PC-9 (cell line): Measurements from ENCODE around the gene ETS2. TPM values are rescaled to one million over a fixed set of nuclear protein-coding genes. Genes with fewer than 3 reads are reported as not detected.

Experiments used
- BruUV-seq: library from RNA; stranded (reverse); fragments of 400-500 nt; replicated peaks from 2 replicates; lab custom pipeline; 2021; lab: Mats Ljungman, UMichigan
- CTCF ChIA-PET: fragments of 300-600 bp; sonication (Branson Sonifier 250); formaldehyde crosslinking; loops from one replicate; lab custom pipeline; 2022; ENCODE audit warnings: antibody characterized with exemption; lab: Charles Lee
- POLR2A ChIA-PET: fragments of 300-600 bp; sonication (Branson Sonifier 250); formaldehyde crosslinking; loops from one replicate; lab custom pipeline; 2022; ENCODE audit warnings: antibody characterized with exemption; ENCODE audit not compliant: unreplicated experiment; lab: Charles Lee
- DNase-seq, 2 experiments: peaks; one replicate each; pipeline versions ENCODE4 v3.0.0 to v3.0.0-alpha.2; 2015 to 2022; ENCODE audit warnings: mixed read lengths in 1 of 2
- H2AFZ ChIP-seq: fragments of 200-600 bp; sonication (generic); 2 replicates; pipeline ENCODE4 v1.8.1; 2017; ENCODE audit warnings: antibody characterized with exemption
- H3F3A ChIP-seq: fragments of 200-600 bp; sonication (generic); 2 replicates; pipeline ENCODE4 v1.8.1; 2017; ENCODE audit warnings: antibody characterized with exemption, mild to moderate bottlenecking, low read depth; ENCODE audit not compliant: insufficient read depth
- H3K27ac ChIP-seq: fragments of 200-600 bp; sonication (generic); 2 replicates; pipeline ENCODE4 v1.6.1; 2016; ENCODE audit warnings: mixed run types
- H3K27me3 ChIP-seq: fragments of 200-600 bp; sonication (generic); 2 replicates; pipeline ENCODE4 v1.6.1; 2016; ENCODE audit warnings: low read depth, mixed run types; ENCODE audit not compliant: insufficient read depth
- H3K36me3 ChIP-seq: fragments of 200-600 bp; sonication (generic); 2 replicates; pipeline ENCODE4 v1.6.1; 2016; ENCODE audit warnings: low read depth, mixed run types
- H3K4me1 ChIP-seq: fragments of 200-600 bp; sonication (generic); replicated peaks from 2 replicates; pipeline ENCODE4 v1.6.1; 2016; ENCODE audit warnings: mixed run types; ENCODE audit not compliant: insufficient read depth
- H3K4me2 ChIP-seq: fragments of 200-600 bp; sonication (generic); 2 replicates; pipeline ENCODE4 v1.6.1; 2017; ENCODE audit warnings: mixed run types
- H3K4me3 ChIP-seq: fragments of 200-600 bp; sonication (generic); 2 replicates; pipeline ENCODE4 v1.6.1; 2016; ENCODE audit warnings: mixed run types
- H3K79me2 ChIP-seq: fragments of 200-600 bp; sonication (generic); 2 replicates; pipeline ENCODE4 v1.6.1; 2017; ENCODE audit warnings: low read depth, mixed run types
- H3K9me2 ChIP-seq: fragments of 200-600 bp; sonication (generic); 2 replicates; pipeline ENCODE4 v1.8.1; 2017; ENCODE audit warnings: mild to moderate bottlenecking; ENCODE audit not compliant: insufficient read depth
- H3K9me3 ChIP-seq: fragments of 200-600 bp; sonication (generic); 2 replicates; pipeline ENCODE4 v1.8.1; 2016; ENCODE audit warnings: low read depth; ENCODE audit not compliant: insufficient read depth
- H4K20me1 ChIP-seq: fragments of 200-600 bp; sonication (generic); 2 replicates; pipeline ENCODE4 v1.8.1; 2017; ENCODE audit not compliant: insufficient read depth
- CTCF ChIP-seq: fragments of 200-600 bp; sonication (generic); conservative IDR thresholded peaks from 2 replicates; pipeline ENCODE4 v1.6.1; 2017; ENCODE audit warnings: mixed run types, antibody characterized with exemption, mild to moderate bottlenecking, moderate library complexity
- EZH2 ChIP-seq: fragments of 200-600 bp; sonication (generic); IDR thresholded peaks from 2 replicates; pipeline ENCODE4 v1.8.0; 2017; ENCODE audit warnings: antibody characterized with exemption, low read depth
- intact Hi-C: fragments of 100-400 bp; cut with micrococcal nuclease; formaldehyde crosslinking; loops from one replicate; pipeline ENCODE4 v1.10.0; 2022; ENCODE audit not compliant: unreplicated experiment
- total RNA-seq: library from RNA; stranded (reverse); gene quantifications from 2 replicates; pipeline ENCODE4 v1.2.3, GENCODE V29; 2021

The ETS2 gene
- total RNA-seq, 1 experiment from 2014 or later, result 20.4 TPM

GRCh38 chr21:38804030-38804788 is 1.5 kb upstream of the ETS2 start:
- Histone ChIP-seq H3K27ac (peak overlapping the region; percentile 95), H3K79me2 (peaks cover 33% of the 10 kb centered on the region), H2AFZ (peak overlapping the region; percentile 77; the same call in 1 of the 2 replicates), H3K27me3 (no peaks in the 10 kb centered on the region), H3K36me3 (no peaks in the 10 kb centered on the region), H3K4me3 (peak overlapping the region; percentile 79), H3K4me1 (peaks cover 39% of the 10 kb centered on the region), H3K4me2 (peak overlapping the region; percentile 95), H3K9me3 (no peaks in the 10 kb centered on the region), H3F3A (peaks cover 17% of the 10 kb centered on the region), H3K9me2 (no peaks in the 10 kb centered on the region), H4K20me1 (no peaks in the 10 kb centered on the region)
- TF ChIP-seq EZH2, result no peak
- TF ChIP-seq CTCF, result no peak
- POLR2A ChIA-PET, result interaction anchor here (0.5 to 0.6 kb wide), 2 partner anchors 15 to 218 kb away, joined by 3 to 4 read pairs; no protein-coding TSS in a partner anchor
- BruUV-seq, result TSS peak; percentile 88
- intact Hi-C loops, result loop anchor here (2.0 kb wide), 1 partner anchor 109 kb away; no protein-coding TSS in a partner anchor
- CTCF ChIA-PET, result interaction anchor here (0.6 to 1.5 kb wide), 4 partner anchors 16 to 108 kb away, joined by 3 to 4 read pairs (median 4); no protein-coding TSS in a partner anchor
- DNase-seq, result no peak

GRCh38 chr21:38804789-38805327 is 871 bp upstream of the ETS2 start:
- H3K9me2 ChIP-seq, result no peaks in the 10 kb centered on the region
- H3K9me3 ChIP-seq, result no peaks in the 10 kb centered on the region
- H3K36me3 ChIP-seq, result no peaks in the 10 kb centered on the region
- peak overlapping the region; percentile 95 for H3K4me2 ChIP-seq
- H3K27ac ChIP-seq, result peak overlapping the region; percentile 95
- peaks cover 19% of the 10 kb centered on the region for H3F3A ChIP-seq
- peak; percentile 66 to 70 for DNase-seq
- ChIA-PET POLR2A (interaction anchor here (0.5 to 0.6 kb wide), 2 partner anchors 14 to 217 kb away, joined by 3 to 4 read pairs; no protein-coding TSS in a partner anchor), CTCF (interaction anchor here (0.6 to 1.5 kb wide), 2 partner anchors 32 to 107 kb away, joined by 3 to 4 read pairs; no protein-coding TSS in a partner anchor)
- H3K79me2 ChIP-seq, result peaks cover 40% of the 10 kb centered on the region
- no peaks in the 10 kb centered on the region for H4K20me1 ChIP-seq
- H3K27me3 ChIP-seq, result no peaks in the 10 kb centered on the region
- intact Hi-C loops, result loop anchor here (1.0 to 5.0 kb wide), 8 partner anchors 8 to 321 kb away; no protein-coding TSS in a partner anchor
- H3K4me1 ChIP-seq, result peaks cover 33% of the 10 kb centered on the region
- BruUV-seq, result no TSS peak
- H2AFZ ChIP-seq, result peak overlapping the region; percentile 77
- H3K4me3 ChIP-seq, result peak overlapping the region; percentile 79
- TF ChIP-seq EZH2 (no peak), CTCF (peak; percentile 59; the same call in 1 of the 2 replicates)
